ENCODE data around the gene QTRT2. TPM values are rescaled to one million over a fixed set of nuclear protein-coding genes. Genes with fewer than 3 reads are reported as not detected.

The QTRT2 gene
- 15.0 TPM for total RNA-seq

DNA sequence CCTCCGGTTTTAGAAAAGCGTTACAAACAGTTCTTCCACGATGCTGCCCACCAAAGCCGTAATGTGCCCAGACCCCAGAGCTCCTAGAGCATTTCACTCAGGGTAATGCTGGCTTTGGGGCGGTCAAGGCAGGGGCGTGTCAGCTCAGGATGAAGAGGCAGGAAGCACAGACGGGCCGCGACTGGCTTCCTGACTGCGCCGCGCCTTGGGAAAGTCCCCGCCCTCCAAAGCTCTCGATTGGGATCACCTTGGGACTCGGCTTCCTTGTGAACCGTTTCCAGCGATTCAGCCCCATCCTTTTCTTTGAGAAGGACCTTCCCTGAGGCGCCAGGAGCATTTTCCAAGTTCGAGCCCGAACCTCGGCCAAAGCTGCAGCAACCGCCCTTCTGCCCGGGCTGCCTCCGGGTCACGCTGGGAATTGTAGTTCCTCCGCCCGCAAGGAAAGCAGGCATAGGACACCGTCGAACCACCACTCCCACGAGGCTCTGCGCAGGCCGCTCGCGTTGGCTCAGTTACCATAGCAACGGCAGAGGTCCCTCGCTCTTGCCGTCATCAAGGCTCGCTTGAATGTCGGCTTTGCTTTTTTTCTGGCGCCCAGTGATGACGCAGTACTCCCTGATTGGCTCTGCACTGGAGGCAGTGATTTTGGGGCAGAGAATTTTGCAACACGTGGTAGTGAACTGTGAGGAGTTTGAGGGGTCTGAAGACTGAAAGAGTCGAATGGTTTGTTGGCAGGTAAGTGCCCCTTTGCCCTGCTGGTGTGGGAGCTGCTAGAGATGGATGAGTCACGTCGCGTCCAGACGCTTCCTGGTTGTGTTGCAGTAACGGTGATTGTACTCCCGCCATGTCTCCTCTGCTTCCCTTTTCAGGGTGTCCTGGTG lies at the start of gene QTRT2, which contains the start of gene CCDC191:
QTRT2 (plus strand) TSS at position 608 of the 881 bp plus-strand sequence. CDS start 8,521 bp downstream, outside the sequence.
CCDC191 (minus strand) TSS at position 397 of the 881 bp plus-strand sequence; CDS start at position 337, 60 bp downstream.

Other genes starting within 250 kb of the QTRT2 start
- 10.8 TPM for gene GRAMD1C, start 217.9 kb upstream of the QTRT2 start, total RNA-seq
- 11.3 TPM for gene ZDHHC23, start 108.7 kb upstream of the QTRT2 start, total RNA-seq
- 10.6 TPM for gene CCDC191, start 211 bp upstream of the QTRT2 start, total RNA-seq
- gene DRD3, start 122.3 kb downstream of the QTRT2 start, total RNA-seq = 2.8 TPM
- 0.23 TPM for gene ZNF80, start 180.8 kb downstream of the QTRT2 start, total RNA-seq
- not detected for gene TIGIT, start 237.3 kb downstream of the QTRT2 start, total RNA-seq

Data from diencephalon (tissue), 1 donor.